Fibroblast of skin of right biceps (primary cell): Measurements from ENCODE around the gene SNX17.

Source experiments
- DNase-seq: peaks from one replicate; pipeline ENCODE4 v3.0.0-alpha.2; 2013

SNX17 gene

GRCh38 chr2:27370816-27371620, 602 bp downstream of the SNX17 start:
- peak; percentile 57 for DNase-seq

GRCh38 chr2:27372937-27373336, 2.5 kb downstream of the SNX17 start:
- no peak for DNase-seq

- DNase-seq: no peak
Measured at GRCh38 chr2:27373567-27373966, 3.2 kb downstream of the SNX17 start.

GRCh38 chr2:27375513-27376099, 5.2 kb downstream of the SNX17 start:
- DNase-seq: no peak

- no peak for DNase-seq
Measured at GRCh38 chr2:27376151-27376865, 5.9 kb downstream of the SNX17 start.

- no peak for DNase-seq
Measured at GRCh38 chr2:27376866-27377617, 6.6 kb downstream of the SNX17 start.

GRCh38 chr2:27377618-27378095, 7.2 kb downstream of the SNX17 start:
- no peak for DNase-seq

GRCh38 chr2:27378096-27378808, 7.8 kb downstream of the SNX17 start:
- DNase-seq: no peak

- no peak for DNase-seq
Measured at GRCh38 chr2:27378809-27379290, 8.4 kb downstream of the SNX17 start.

- no peak for DNase-seq
Measured at GRCh38 chr2:27379383-27379835, 9.0 kb downstream of the SNX17 start.

GRCh38 chr2:27379836-27380625, 9.6 kb downstream of the SNX17 start:
- peak; percentile 34 for DNase-seq

GRCh38 chr2:27380626-27381545, 10.5 kb downstream of the SNX17 start, which contains the start of gene ZNF513:
ZNF513 (minus strand) TSS chr2:27380734; CDS start chr2:27380526, 208 bp downstream.
- peak; percentile 95 for DNase-seq

- no peak for DNase-seq
Measured at GRCh38 chr2:27381577-27382181, 11.3 kb downstream of the SNX17 start.

- no peak for DNase-seq
Measured at GRCh38 chr2:27390822-27391679, 20.6 kb downstream of the SNX17 start.

- DNase-seq: no peak
Measured at GRCh38 chr2:27393225-27393624, 22.8 kb downstream of the SNX17 start.

- no peak for DNase-seq
Measured at GRCh38 chr2:27398962-27399361, 28.5 kb downstream of the SNX17 start.

GRCh38 chr2:27400348-27401135, 30.1 kb downstream of the SNX17 start:
- no peak for DNase-seq
